Neuronal stem cell (in vitro differentiated cells): Measurements from ENCODE around the gene UNC45A.

Experiments used
- DNase-seq: peaks from one replicate; pipeline ENCODE4 v3.0.0-alpha.2; 2013; ENCODE audit warnings: low spot score
- H2AFZ ChIP-seq: one replicate; pipeline ENCODE4 v1.6.1; 2013; ENCODE audit warnings: mild to moderate bottlenecking, low read length, inconsistent platforms
- H2AK5ac ChIP-seq: 2 replicates; pipeline ENCODE4 v1.6.1; 2013; ENCODE audit warnings: low read depth, mild to moderate bottlenecking, inconsistent platforms, low read length, moderate library complexity, mixed read lengths
- H2BK120ac ChIP-seq: 2 replicates; pipeline ENCODE4 v1.6.1; 2013; ENCODE audit warnings: low read depth, mild to moderate bottlenecking, inconsistent platforms, low read length, moderate library complexity, mixed read lengths
- H2BK12ac ChIP-seq: one replicate; pipeline ENCODE4 v1.6.1; 2013; ENCODE audit warnings: low read length, inconsistent platforms
- H2BK15ac ChIP-seq: 2 replicates; pipeline ENCODE4 v1.6.1; 2013; ENCODE audit warnings: mild to moderate bottlenecking, low read length, inconsistent platforms, mixed read lengths
- H2BK5ac ChIP-seq: one replicate; pipeline ENCODE4 v1.6.1; 2013; ENCODE audit warnings: inconsistent platforms, mild to moderate bottlenecking, low read length, moderate library complexity
- H3K14ac ChIP-seq: one replicate; pipeline ENCODE4 v1.6.1; 2013; ENCODE audit warnings: low read length, inconsistent platforms
- H3K18ac ChIP-seq: 2 replicates; pipeline ENCODE4 v1.6.1; 2013; ENCODE audit warnings: low read length, inconsistent platforms
- H3K23ac ChIP-seq: 2 replicates; pipeline ENCODE4 v1.6.1; 2013; ENCODE audit warnings: low read depth, mild to moderate bottlenecking, mixed read lengths, low read length, inconsistent platforms; ENCODE audit not compliant: poor library complexity
- H3K27ac ChIP-seq: replicated peaks from 3 replicates; pipeline ENCODE4 v1.5.1; 2013; ENCODE audit warnings: low read length, inconsistent platforms
- H3K27me3 ChIP-seq, 3 experiments: 2 replicates each; pipeline ENCODE4 v1.6.1; 2013; ENCODE audit warnings: low read length in 3 of 3, mild to moderate bottlenecking in 2 of 3, inconsistent platforms in 1 of 3, low read depth in 1 of 3, mixed read lengths in 1 of 3, moderate library complexity in 1 of 3; ENCODE audit not compliant: control insufficient read depth in 3 of 3, insufficient read depth in 3 of 3
- H3K36me3 ChIP-seq, 2 donors: replicated peaks in 1 of 2; 2 replicates each; pipeline ENCODE4 v1.6.1; 2013; ENCODE audit warnings: low read length in 2 of 2; ENCODE audit not compliant: control insufficient read depth in 2 of 2, insufficient read depth in 2 of 2
- H3K4ac ChIP-seq: 2 replicates; pipeline ENCODE4 v1.6.1; 2013; ENCODE audit warnings: inconsistent platforms, mild to moderate bottlenecking, low read length, moderate library complexity
- H3K4me1 ChIP-seq, 2 donors: 1 replicate in 1 of 2; 2 replicates in 1 of 2; pipeline ENCODE4 v1.6.1; 2013; ENCODE audit warnings: low read length in 2 of 2, low read depth in 1 of 2; ENCODE audit not compliant: control insufficient read depth in 2 of 2, insufficient read depth in 1 of 2
- H3K4me2 ChIP-seq: one replicate; pipeline ENCODE4 v1.6.1; 2013; ENCODE audit warnings: mild to moderate bottlenecking, low read length, inconsistent platforms; ENCODE audit not compliant: insufficient read depth, poor library complexity, severe bottlenecking
- H3K4me3 ChIP-seq, 2 donors: 2 replicates each; pipeline ENCODE4 v1.5.1; 2013; ENCODE audit warnings: low read length in 2 of 2, mild to moderate bottlenecking in 2 of 2, inconsistent platforms in 1 of 2, moderate library complexity in 1 of 2
- H3K79me1 ChIP-seq: one replicate; pipeline ENCODE4 v1.6.1; 2013; ENCODE audit warnings: low read depth, mild to moderate bottlenecking, inconsistent platforms, low read length, moderate library complexity
- H3K9ac ChIP-seq: one replicate; pipeline ENCODE4 v1.6.1; 2013; ENCODE audit warnings: mild to moderate bottlenecking, low read depth, low read length, inconsistent platforms; ENCODE audit not compliant: poor library complexity
- H3K9me3 ChIP-seq, 2 donors: replicated peaks in 1 of 2; 2 replicates each; pipeline versions ENCODE3 to v1.6.1; 2013; ENCODE audit warnings: low read length in 2 of 2, mild to moderate bottlenecking in 2 of 2, inconsistent platforms in 1 of 2, low read depth in 1 of 2, mixed read lengths in 1 of 2, moderate library complexity in 1 of 2; ENCODE audit not compliant: control insufficient read depth in 2 of 2, insufficient read depth in 1 of 2
- H4K8ac ChIP-seq: one replicate; pipeline ENCODE4 v1.6.1; 2013; ENCODE audit warnings: low read depth, mild to moderate bottlenecking, inconsistent platforms, low read length, moderate library complexity
- H4K91ac ChIP-seq: one replicate; pipeline ENCODE4 v1.6.1; 2013; ENCODE audit warnings: low read length, low read depth, mild to moderate bottlenecking, inconsistent platforms; ENCODE audit not compliant: poor library complexity
- WGBS, 2 donors: extraction: QIAGEN DNeasy Blood & Tissue Kit; methylation state at CpG; one replicate each; pipeline ENCODE4 v1.1.7; 2013; ENCODE audit warnings: missing lambda C conversion rate in 2 of 2, mixed read lengths in 1 of 2; ENCODE audit not compliant: insufficient read length in 2 of 2, insufficient replicate concordance in 1 of 2; ENCODE audit errors: extremely low coverage in 2 of 2; 5-methylcytosine and 5-hydroxymethylcytosine counted together

Gene UNC45A

DNA sequence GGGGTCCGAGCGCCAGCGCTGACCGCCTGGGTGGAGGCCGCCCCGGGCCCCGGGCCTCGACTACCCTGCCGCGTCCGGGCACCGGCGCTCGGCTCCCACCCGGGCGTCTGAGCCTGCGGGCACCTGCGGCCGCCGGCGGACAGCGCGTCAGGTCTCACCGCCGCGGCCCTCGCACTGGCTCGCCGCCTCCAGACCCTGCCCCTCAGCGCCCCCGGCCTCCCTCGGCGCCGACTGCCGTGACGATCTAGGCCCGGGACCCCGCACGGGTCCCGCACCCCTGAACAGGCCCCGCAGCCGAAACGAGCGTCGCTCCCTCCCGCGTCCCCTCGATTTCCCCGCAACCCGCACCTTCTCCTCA is 59.0 kb downstream of the UNC45A start:
- H3K9ac ChIP-seq: peak overlapping the region; percentile 98
- peak overlapping the region; percentile 97 for H3K18ac ChIP-seq
- H3K23ac ChIP-seq: peak overlapping the region; percentile 85
- no peak overlapping the region for H2BK12ac ChIP-seq
- no peaks in the 10 kb centered on the region for H3K4me1 ChIP-seq
- H4K91ac ChIP-seq: peak overlapping the region; percentile 92
- H3K27ac ChIP-seq: no peak overlapping the region
- peak overlapping the region; percentile 93 for H2BK5ac ChIP-seq
- H3K9me3 ChIP-seq: no peaks in the 10 kb centered on the region
- DNase-seq: peak; percentile 12
- H3K36me3 ChIP-seq: peaks cover 10 to 38% of the 10 kb centered on the region in 2 donors
- peak overlapping the region; percentile 56 for H3K4me2 ChIP-seq
- H3K27me3 ChIP-seq: no peaks in the 10 kb centered on the region
- H2BK120ac ChIP-seq: peak overlapping the region; percentile 94
- peak overlapping the region; percentile 95 to 96 for H3K4me3 ChIP-seq
- H2BK15ac ChIP-seq: peak overlapping the region; percentile 98
- peak overlapping the region; percentile 99 for H2AK5ac ChIP-seq
- peaks cover 8% of the 10 kb centered on the region for H3K79me1 ChIP-seq
- no peak overlapping the region for H4K8ac ChIP-seq
- peak overlapping the region; percentile 99 for H3K4ac ChIP-seq
- H3K14ac ChIP-seq: peak overlapping the region; percentile 97
- peak overlapping the region; percentile 88 for H2AFZ ChIP-seq
- WGBS, 2 donors: no CpG with 5 or more reads among the region's 50 CpGs

DNA sequence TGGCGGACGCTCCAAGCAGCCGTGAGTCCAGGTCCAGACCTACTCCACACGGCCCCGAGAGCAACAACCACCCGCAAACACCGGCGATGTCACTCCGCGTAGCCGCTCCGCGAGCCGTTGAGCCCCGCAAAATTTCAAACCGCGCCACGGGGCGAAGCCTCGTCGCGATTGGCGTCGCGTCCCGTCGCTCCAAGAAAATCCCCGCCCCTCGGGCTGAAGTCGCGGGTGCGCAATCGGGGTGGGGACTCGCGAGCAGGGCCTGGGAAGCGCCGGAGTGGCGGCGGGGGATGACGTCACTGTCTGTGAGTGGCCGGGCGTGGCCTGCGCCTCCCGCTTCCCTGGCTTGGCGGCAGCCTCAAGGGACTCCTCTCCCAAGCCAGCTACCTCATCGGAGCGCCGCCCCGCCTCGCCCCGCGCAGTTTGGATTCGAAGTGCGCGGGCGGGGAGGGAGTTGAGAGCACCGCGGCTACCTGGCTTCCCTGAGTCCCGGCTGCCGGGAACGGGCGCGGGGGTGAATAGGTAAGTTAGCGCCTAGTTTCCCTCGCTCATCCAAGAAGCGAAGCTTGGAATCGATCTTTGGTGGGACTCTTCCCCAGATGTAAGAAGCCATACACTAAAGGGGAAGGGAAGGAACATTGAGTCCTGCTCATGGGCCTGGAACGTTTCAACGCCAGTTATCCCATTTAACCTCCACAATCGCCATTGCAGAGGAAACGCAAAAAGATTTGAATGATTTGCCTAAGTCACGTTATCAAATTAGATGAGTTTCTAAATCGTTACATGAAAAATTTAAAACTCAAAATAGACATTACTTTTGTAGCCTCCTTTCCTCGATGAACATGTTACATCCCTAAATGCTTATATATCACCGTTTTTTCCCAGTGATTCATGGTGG is 59.6 kb downstream of the UNC45A start, which contains the start of gene PRC1:
Gene PRC1, minus strand, starts transcription at position 119 of the 895 bp plus-strand sequence. Its CDS starts 118 bp downstream, at position 1.
- WGBS, 2 donors: no CpG with 5 or more reads among the region's 75 CpGs
- peak within 1 kb of the TSS; percentile 92 for H4K91ac ChIP-seq
- H3K79me1 ChIP-seq: peaks cover 7% of the 10 kb centered on the region

DNA sequence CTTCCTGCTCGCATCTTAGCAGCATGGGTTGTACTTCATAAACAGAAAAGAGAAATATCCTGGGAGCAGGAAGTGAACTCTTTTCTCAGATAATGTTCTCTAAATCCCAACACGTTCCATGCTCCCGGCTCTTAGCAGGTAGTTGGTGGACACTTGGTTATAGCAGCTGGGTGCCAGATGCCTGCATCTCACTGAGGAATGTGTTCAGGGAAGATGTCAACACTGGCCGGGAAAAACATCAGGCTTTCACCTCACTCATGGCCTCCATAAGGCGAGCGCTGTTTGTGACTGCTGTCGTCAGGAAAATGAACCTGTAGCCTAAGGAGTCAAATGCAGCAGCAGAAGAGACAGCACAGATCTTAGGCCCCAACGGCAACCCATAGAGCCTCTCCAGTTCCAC is 63.7 kb downstream of the UNC45A start:
- Histone ChIP-seq H3K4me1 (no peaks in the 10 kb centered on the region), H2BK5ac (no peak overlapping the region), H2BK120ac (no peak overlapping the region), H3K36me3 (peaks cover 30 to 72% of the 10 kb centered on the region in 2 donors), H4K91ac (no peak overlapping the region), H3K18ac (no peak overlapping the region), H3K79me1 (peaks cover 5% of the 10 kb centered on the region), H2AK5ac (no peak overlapping the region), H3K14ac (no peak overlapping the region), H3K9me3 (no peaks in the 10 kb centered on the region), H2AFZ (no peak overlapping the region), H3K4me3 (no peak overlapping the region), H3K23ac (no peak overlapping the region), H2BK15ac (no peak overlapping the region), H3K27ac (no peak overlapping the region), H2BK12ac (no peak overlapping the region), H3K4me2 (no peak overlapping the region), H3K4ac (no peak overlapping the region), H3K27me3 (no peaks in the 10 kb centered on the region), H3K9ac (no peak overlapping the region), H4K8ac (no peak overlapping the region)
- no CpG with 5 or more reads among the region's 8 CpGs for WGBS, 2 donors
- DNase-seq: no peak

More for the DNA sequence above, 59.6 kb downstream of the UNC45A start, which contains the start of gene PRC1:
- peak within 1 kb of the TSS; percentile 77 for H3K27ac ChIP-seq
- H3K27me3 ChIP-seq: no peaks in the 10 kb centered on the region
- no peak within 1 kb of the TSS for H2BK12ac ChIP-seq
- peak within 1 kb of the TSS; percentile 94 for H2BK120ac ChIP-seq
- H3K9me3 ChIP-seq: no peaks in the 10 kb centered on the region
- peak within 1 kb of the TSS; percentile 63 for H3K4me2 ChIP-seq
- H2BK15ac ChIP-seq: peak within 1 kb of the TSS; percentile 98
- H2AK5ac ChIP-seq: peak within 1 kb of the TSS; percentile 99
- peak within 1 kb of the TSS; percentile 99 for H3K4ac ChIP-seq
- H3K14ac ChIP-seq: peak within 1 kb of the TSS; percentile 97
- H2BK5ac ChIP-seq: peak within 1 kb of the TSS; percentile 93
- peak; percentile 97 for DNase-seq
- no peaks in the 10 kb centered on the region for H3K4me1 ChIP-seq
- peak within 1 kb of the TSS; percentile 97 for H3K18ac ChIP-seq
- no peak within 1 kb of the TSS for H4K8ac ChIP-seq
- H3K23ac ChIP-seq: peak within 1 kb of the TSS; percentile 85
- H3K4me3 ChIP-seq: peak within 1 kb of the TSS; percentile 95 to 96
- peak within 1 kb of the TSS; percentile 98 for H3K9ac ChIP-seq
- peaks cover 14 to 39% of the 10 kb centered on the region in 2 donors for H3K36me3 ChIP-seq
- H2AFZ ChIP-seq: peak within 1 kb of the TSS; percentile 88

DNA sequence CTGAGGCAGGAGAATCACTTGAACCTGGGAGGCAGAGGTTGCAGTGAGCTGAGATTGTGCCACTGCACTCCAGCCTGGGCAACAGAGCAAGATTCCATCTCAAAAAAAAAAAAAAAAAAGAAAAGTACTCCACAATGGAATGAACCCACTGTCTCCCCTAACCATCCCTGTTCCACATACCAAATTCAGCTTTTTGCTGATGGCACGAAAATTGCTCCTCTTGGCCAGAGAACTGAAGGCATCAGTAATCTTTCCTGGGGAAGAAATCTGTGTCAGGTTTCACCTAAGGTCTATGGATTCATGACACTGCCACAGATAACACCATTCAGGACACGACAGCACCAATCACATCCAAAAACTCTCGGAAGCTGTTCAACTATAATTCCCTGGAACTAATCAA is 66.1 kb downstream of the UNC45A start:
- no peak overlapping the region for H4K8ac ChIP-seq
- no peaks in the 10 kb centered on the region for H3K79me1 ChIP-seq
- H2BK120ac ChIP-seq: no peak overlapping the region
- H2AFZ ChIP-seq: no peak overlapping the region
- WGBS, 2 donors: no CpG with 5 or more reads among the region's 3 CpGs
- H3K4ac ChIP-seq: no peak overlapping the region
- H2BK12ac ChIP-seq: no peak overlapping the region
- H3K23ac ChIP-seq: no peak overlapping the region
- DNase-seq: no peak
- no peak overlapping the region for H3K4me2 ChIP-seq
- H3K27me3 ChIP-seq: no peaks in the 10 kb centered on the region
- H3K4me1 ChIP-seq: no peaks in the 10 kb centered on the region
- no peak overlapping the region for H2BK5ac ChIP-seq
- H3K4me3 ChIP-seq: no peak overlapping the region
- no peak overlapping the region for H3K9ac ChIP-seq
- peaks cover 44 to 94% of the 10 kb centered on the region in 2 donors for H3K36me3 ChIP-seq
- no peaks in the 10 kb centered on the region for H3K9me3 ChIP-seq
- no peak overlapping the region for H4K91ac ChIP-seq
- H2BK15ac ChIP-seq: no peak overlapping the region
- H3K27ac ChIP-seq: no peak overlapping the region
- H2AK5ac ChIP-seq: no peak overlapping the region
- H3K18ac ChIP-seq: no peak overlapping the region
- H3K14ac ChIP-seq: no peak overlapping the region
